DOHH2 (cell line): ENCODE measurements around the gene TUB.

ENCODE experiments used
- H3F3A ChIP-seq: fragments of 200-600 bp; sonication (generic), shearing (Covaris generic); 2 replicates; pipeline ENCODE4 v1.6.0; 2016; ENCODE audit warnings: antibody characterized with exemption, mild to moderate bottlenecking; ENCODE audit not compliant: control insufficient read depth, insufficient read depth
- H3K27ac ChIP-seq: fragments of 200-600 bp; sonication (generic); 2 replicates; pipeline ENCODE4 v1.5.1; 2014; ENCODE audit warnings: low read depth, mild to moderate bottlenecking, low read length, moderate library complexity
- H3K27me3 ChIP-seq: fragments of 200-600 bp; sonication (generic); 2 replicates; pipeline ENCODE4 v1.6.1; 2014; ENCODE audit warnings: mild to moderate bottlenecking, low read length, mixed read lengths; ENCODE audit not compliant: control insufficient read depth
- H3K36me3 ChIP-seq: fragments of 200-600 bp; sonication (generic); 2 replicates; pipeline ENCODE4 v1.6.1; 2014; ENCODE audit warnings: mild to moderate bottlenecking, low read length, moderate library complexity, mixed read lengths; ENCODE audit not compliant: control insufficient read depth
- H3K4me1 ChIP-seq: fragments of 200-600 bp; sonication (generic); 2 replicates; pipeline ENCODE4 v1.6.1; 2014; ENCODE audit warnings: mild to moderate bottlenecking, low read length, mixed read lengths; ENCODE audit not compliant: control insufficient read depth
- H3K4me2 ChIP-seq: fragments of 200-600 bp; sonication (generic); 2 replicates; pipeline ENCODE4 v1.6.0; 2014; ENCODE audit warnings: mild to moderate bottlenecking, low read length, moderate library complexity
- H3K4me3 ChIP-seq: fragments of 200-600 bp; sonication (generic); 2 replicates; pipeline ENCODE4 v1.5.1; 2014; ENCODE audit warnings: mild to moderate bottlenecking, low read length, mixed read lengths
- H3K79me2 ChIP-seq: fragments of 200-600 bp; sonication (generic); 2 replicates; pipeline ENCODE4 v1.6.1; 2014; ENCODE audit warnings: mild to moderate bottlenecking, low read length, mixed read lengths; ENCODE audit not compliant: control insufficient read depth
- H3K9me2 ChIP-seq: fragments of 200-600 bp; sonication (generic); replicated peaks from 2 replicates; pipeline ENCODE4 v1.6.1; 2014; ENCODE audit warnings: mild to moderate bottlenecking, low read length, mixed read lengths; ENCODE audit not compliant: control insufficient read depth
- H3K9me3 ChIP-seq: fragments of 200-600 bp; sonication (generic); 2 replicates; pipeline ENCODE4 v1.6.1; 2014; ENCODE audit warnings: antibody characterized with exemption, low read length, mixed read lengths; ENCODE audit not compliant: control insufficient read depth, insufficient read depth
- H4K20me1 ChIP-seq: fragments of 200-600 bp; sonication (generic); 2 replicates; pipeline ENCODE4 v1.6.0; 2014; ENCODE audit warnings: low read depth, mild to moderate bottlenecking, antibody characterized with exemption, low read length, moderate library complexity; ENCODE audit not compliant: control insufficient read depth, insufficient read depth
- EZH2phosphoT487 ChIP-seq: fragments of 200-600 bp; sonication (generic); IDR thresholded peaks from 2 replicates; pipeline ENCODE4 v1.6.1; 2017; ENCODE audit warnings: borderline replicate concordance, mild to moderate bottlenecking, antibody characterized with exemption, low read length, moderate library complexity, mixed read lengths
- TF ChIP-seq, protein P1 (sequence below): fragments of 200-600 bp; sonication (generic); IDR thresholded peaks from one replicate; pipeline ENCODE4 v1.5.1; 2014; ENCODE audit warnings: antibody characterized with exemption, mild to moderate bottlenecking, low read depth, low read length; ENCODE audit not compliant: poor library complexity, severe bottlenecking

Gene TUB

DNA sequence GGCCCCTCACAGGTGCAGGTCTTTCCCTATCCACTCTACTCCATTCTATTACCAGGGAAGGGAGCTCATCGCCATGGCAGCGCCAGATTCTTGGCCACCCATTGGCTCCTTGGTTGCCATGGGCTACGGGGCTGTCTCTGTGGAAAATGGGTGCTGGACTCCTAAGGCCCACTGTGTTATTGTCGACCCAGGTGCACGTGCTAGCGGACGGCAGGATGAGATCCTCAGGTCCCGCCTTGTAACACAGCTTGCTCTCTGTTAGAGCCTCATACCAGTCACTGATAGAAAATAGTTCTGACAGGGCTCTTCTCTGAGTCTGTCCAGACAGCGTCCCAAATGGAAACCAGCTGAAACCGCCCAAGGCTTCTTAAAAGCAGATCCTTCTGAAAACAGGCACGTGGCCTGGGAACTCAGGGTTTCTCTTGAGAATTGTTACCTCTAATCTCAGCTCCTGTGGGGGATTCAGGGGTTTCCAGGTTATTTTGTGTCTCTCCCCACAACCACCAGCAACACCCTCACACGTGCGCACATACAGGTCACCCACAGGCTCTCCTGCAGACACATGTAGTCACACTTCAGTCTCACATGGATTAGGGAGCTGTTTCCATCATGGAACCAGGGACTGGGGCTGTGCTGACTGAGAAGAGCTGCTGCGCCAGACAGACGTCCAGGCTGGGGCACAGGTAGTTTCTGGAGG is 1.5 kb downstream of the TUB start:
- Histone ChIP-seq H3K27ac (no peak overlapping the region), H3K36me3 (no peaks in the 10 kb centered on the region), H3K27me3 (peaks cover 7% of the 10 kb centered on the region; the same call in 1 of the 2 replicates), H3K9me2 (no peaks in the 10 kb centered on the region), H3K9me3 (no peaks in the 10 kb centered on the region), H3F3A (no peaks in the 10 kb centered on the region), H3K79me2 (no peaks in the 10 kb centered on the region), H3K4me2 (no peak overlapping the region), H3K4me1 (no peaks in the 10 kb centered on the region), H3K4me3 (no peak overlapping the region), H4K20me1 (no peaks in the 10 kb centered on the region)
- TF ChIP-seq, protein P1, sequence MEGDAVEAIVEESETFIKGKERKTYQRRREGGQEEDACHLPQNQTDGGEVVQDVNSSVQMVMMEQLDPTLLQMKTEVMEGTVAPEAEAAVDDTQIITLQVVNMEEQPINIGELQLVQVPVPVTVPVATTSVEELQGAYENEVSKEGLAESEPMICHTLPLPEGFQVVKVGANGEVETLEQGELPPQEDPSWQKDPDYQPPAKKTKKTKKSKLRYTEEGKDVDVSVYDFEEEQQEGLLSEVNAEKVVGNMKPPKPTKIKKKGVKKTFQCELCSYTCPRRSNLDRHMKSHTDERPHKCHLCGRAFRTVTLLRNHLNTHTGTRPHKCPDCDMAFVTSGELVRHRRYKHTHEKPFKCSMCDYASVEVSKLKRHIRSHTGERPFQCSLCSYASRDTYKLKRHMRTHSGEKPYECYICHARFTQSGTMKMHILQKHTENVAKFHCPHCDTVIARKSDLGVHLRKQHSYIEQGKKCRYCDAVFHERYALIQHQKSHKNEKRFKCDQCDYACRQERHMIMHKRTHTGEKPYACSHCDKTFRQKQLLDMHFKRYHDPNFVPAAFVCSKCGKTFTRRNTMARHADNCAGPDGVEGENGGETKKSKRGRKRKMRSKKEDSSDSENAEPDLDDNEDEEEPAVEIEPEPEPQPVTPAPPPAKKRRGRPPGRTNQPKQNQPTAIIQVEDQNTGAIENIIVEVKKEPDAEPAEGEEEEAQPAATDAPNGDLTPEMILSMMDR: no peak
- no peak for TF ChIP-seq EZH2phosphoT487

DNA sequence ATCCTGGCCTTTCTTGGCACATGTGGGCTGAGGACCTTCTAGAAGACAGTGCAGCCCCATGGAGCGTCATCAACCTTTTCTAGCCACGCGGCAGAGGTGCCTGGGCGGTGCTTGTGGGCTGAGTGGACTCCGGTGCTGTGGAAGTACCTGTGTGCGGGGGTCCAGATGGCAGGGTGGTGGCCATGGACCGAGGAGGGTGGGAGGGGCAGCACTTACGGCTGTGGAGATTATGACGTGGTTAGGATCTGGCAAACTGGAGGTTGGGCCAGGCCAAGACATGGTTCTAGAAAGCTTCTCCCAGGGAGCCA is 2.0 kb downstream of the TUB start:
- no peaks in the 10 kb centered on the region for H3K4me1 ChIP-seq
- no peaks in the 10 kb centered on the region for H4K20me1 ChIP-seq
- no peaks in the 10 kb centered on the region for H3F3A ChIP-seq
- no peaks in the 10 kb centered on the region for H3K36me3 ChIP-seq
- H3K9me2 ChIP-seq: no peaks in the 10 kb centered on the region
- H3K4me3 ChIP-seq: no peak overlapping the region
- no peaks in the 10 kb centered on the region for H3K9me3 ChIP-seq
- TF ChIP-seq EZH2phosphoT487: no peak
- TF ChIP-seq, protein P1: no peak
- no peak overlapping the region for H3K4me2 ChIP-seq
- no peak overlapping the region for H3K27ac ChIP-seq
- no peaks in the 10 kb centered on the region for H3K79me2 ChIP-seq
- peaks cover 7% of the 10 kb centered on the region; the same call in 1 of the 2 replicates for H3K27me3 ChIP-seq

DNA sequence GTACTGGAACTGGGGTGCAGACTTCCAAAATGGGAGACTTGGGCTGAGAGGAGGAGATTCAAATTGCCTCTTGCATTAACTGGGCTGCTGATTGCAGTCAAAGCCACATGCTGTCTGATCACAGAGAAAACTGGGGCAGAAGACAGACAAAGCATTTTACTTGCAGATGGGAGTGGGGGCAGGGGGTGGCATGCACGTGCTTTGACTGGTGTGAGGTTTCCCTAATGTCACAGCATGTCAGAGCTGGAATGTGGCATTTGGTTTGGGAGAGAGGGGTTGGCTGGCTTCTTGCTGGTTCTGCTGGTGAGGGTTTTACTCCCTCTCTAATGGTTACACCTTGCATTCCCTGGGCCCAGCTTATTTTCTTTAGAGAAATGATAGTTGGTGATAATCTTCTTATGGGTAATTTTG is 2.9 kb downstream of the TUB start:
- H3K4me2 ChIP-seq: no peak overlapping the region
- H3K9me2 ChIP-seq: no peaks in the 10 kb centered on the region
- no peak for TF ChIP-seq EZH2phosphoT487
- TF ChIP-seq, protein P1: no peak

More for the DNA sequence above, 2.9 kb downstream of the TUB start:
- Histone ChIP-seq H4K20me1 (no peaks in the 10 kb centered on the region), H3K36me3 (no peaks in the 10 kb centered on the region), H3K4me3 (no peak overlapping the region), H3K4me1 (no peaks in the 10 kb centered on the region), H3K27me3 (peaks cover 7% of the 10 kb centered on the region; the same call in 1 of the 2 replicates), H3K79me2 (no peaks in the 10 kb centered on the region), H3K27ac (no peak overlapping the region), H3K9me3 (no peaks in the 10 kb centered on the region), H3F3A (no peaks in the 10 kb centered on the region)
